Fibroblast of villous mesenchyme (primary cell): Measurements from ENCODE around the gene TAGLN2. TPM values are rescaled to one million over a fixed set of nuclear protein-coding genes. Genes with fewer than 3 reads are reported as not detected.

ENCODE experiments used
- DNase-seq: peaks from one replicate; pipeline ENCODE4 v3.0.0-alpha.2; 2010; ENCODE audit warnings: low read depth
- H3K4me3 ChIP-seq: 2 replicates; pipeline ENCODE4 v1.5.1; 2011; ENCODE audit warnings: low read depth, mild to moderate bottlenecking, low read length
- total RNA-seq: library from RNA; depleted of rRNA; stranded (reverse); fragments of >200 nt; gene quantifications from 2 replicates; pipeline ENCODE4 v1.2.3, GENCODE V29; 2012
- TF ChIP-seq, protein P1 (sequence below): IDR thresholded peaks from 2 replicates; pipeline ENCODE4 v1.5.1; 2012; ENCODE audit warnings: low read depth, mild to moderate bottlenecking, low read length; ENCODE audit not compliant: insufficient read depth

Gene TAGLN2
- total RNA-seq, 1 donor, result 167 TPM

DNA sequence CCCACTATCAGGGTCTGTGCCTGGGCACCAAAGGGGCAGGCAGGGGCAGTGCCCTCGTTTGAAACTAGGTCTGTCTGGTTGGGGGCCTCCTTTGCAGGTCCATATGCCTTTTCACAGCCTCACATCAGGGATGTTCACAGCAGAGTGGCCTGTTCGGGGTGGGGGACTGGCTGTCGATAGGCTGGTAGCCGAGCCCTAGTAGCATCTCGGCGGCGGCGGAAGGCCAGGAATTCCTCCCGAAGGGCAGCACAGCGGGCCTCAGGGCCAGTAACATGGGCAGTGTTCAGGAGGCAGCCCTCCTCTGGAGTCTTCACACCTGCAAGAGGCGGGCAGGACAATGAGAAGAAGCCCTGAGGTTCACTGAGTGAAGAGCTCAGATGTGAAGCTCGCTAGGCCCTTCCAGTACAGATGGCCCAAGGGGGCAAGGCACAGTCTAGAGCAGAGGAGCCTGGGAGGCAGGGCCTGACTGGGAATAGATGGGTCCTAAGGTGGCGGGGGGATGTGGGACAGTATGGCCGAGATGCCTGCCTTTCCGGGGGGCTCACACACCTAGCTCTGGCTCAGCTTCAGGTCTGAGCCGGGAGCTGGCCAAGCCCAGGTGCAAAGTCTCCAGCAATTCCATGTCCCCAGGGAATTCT is 2.0 kb upstream of the TAGLN2 start:
- H3K4me3 ChIP-seq, result no peak overlapping the region
- TF ChIP-seq, protein P1, sequence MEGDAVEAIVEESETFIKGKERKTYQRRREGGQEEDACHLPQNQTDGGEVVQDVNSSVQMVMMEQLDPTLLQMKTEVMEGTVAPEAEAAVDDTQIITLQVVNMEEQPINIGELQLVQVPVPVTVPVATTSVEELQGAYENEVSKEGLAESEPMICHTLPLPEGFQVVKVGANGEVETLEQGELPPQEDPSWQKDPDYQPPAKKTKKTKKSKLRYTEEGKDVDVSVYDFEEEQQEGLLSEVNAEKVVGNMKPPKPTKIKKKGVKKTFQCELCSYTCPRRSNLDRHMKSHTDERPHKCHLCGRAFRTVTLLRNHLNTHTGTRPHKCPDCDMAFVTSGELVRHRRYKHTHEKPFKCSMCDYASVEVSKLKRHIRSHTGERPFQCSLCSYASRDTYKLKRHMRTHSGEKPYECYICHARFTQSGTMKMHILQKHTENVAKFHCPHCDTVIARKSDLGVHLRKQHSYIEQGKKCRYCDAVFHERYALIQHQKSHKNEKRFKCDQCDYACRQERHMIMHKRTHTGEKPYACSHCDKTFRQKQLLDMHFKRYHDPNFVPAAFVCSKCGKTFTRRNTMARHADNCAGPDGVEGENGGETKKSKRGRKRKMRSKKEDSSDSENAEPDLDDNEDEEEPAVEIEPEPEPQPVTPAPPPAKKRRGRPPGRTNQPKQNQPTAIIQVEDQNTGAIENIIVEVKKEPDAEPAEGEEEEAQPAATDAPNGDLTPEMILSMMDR, result no peak
- no peak for DNase-seq

DNA sequence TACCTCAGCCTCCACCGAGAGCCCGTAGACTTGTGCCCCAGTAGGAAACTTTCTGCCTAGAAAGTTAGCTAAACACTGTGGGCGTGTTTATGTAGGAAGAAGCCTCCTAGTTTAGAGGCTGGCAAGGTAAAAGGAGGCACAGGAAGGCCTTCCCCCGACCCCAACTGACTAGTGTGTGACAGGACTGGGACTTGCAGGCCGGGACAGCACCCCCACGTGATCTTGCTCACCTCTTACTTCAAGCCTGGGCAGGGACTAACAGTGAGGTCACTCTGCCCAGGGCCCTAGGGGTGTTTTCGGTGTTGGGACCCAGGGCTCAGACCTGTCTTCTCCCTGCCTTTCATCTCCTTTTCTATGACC is 392 bp upstream of the TAGLN2 start:
- H3K4me3 ChIP-seq, result peak overlapping the region; percentile 90
- no peak for DNase-seq
- TF ChIP-seq, protein P1, result no peak

DNA sequence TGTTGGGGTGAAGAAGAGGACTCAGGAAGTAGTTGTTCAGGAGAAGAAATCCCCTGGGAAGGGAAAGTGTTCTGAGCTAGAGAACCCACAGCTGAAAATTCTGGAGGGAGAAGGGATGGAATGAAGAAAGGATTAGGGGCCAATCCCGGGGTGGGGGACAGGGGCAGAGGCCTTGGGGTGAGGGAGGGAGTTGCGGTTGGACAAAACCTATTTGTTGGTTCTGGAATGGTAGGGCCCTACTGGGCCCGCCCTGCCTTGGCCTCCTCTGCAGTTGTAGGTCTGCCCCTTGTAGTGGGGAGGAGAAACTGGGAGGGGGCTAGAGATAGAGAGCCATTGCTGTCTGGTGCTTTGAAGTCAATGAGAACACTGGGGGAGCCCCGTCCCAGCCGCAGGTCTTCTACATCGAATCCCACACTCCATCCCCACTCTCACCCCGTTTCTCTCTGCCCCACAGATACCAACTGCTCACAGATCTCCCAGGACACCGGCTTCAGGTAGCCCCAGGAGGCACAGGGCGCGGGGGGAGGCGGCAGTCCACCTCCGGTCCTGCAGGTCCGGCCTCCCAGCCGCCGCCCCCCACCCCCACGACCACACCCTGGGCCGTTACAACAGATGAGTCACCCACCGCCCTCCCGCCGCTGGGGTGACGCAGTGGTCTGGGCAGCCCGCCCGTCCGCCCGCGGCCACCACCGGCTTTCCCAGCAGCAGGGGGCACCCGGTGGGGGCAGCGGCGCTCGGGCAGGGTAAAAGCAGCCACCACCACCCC is 1.1 kb downstream of the TAGLN2 start:
- TF ChIP-seq, protein P1, result no peak
- H3K4me3 ChIP-seq, result peak overlapping the region; percentile 90
- peak; percentile 93 for DNase-seq

DNA sequence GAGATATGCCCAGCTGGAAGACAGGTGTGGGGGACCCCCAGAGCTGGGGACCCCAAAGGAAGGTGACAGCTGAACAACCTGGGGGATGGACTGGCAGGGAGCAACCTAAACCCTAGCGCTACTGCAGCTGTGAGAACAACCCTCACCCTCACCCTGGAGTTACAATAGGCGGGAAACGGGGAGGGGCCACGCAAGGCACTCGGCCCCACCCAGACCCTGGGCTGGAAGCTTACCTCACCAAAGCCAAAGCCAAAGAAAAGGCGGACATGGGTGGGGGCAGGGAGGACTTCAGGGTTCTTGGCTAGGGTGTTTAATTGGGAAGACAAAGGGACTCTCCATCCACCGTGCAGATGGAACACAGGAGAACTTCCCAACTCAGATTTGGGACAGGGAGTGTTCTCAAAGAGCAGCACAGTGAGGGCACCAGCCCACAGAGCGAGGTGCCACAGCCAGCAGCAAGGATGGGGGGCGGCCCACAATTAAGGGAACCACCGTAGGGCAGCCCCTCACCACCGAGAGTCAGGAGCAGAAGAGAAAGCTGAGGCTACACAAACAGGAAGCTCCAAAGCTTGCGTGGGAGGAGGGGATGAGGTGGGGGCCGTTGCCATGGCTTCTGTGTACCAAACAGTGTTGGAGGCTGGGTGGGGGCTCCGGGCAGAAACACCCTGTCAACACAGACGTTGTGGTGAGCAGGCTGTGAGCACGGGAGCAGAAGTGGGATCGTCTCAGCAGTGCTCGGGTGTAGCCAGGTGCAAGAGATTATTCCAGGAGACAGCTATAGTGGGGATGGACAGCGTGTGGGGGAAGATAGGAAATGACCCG is 1.9 kb downstream of the TAGLN2 start:
- TF ChIP-seq, protein P1, result no peak
- H3K4me3 ChIP-seq, result peak overlapping the region; percentile 90
- peak; percentile 88 for DNase-seq

DNA sequence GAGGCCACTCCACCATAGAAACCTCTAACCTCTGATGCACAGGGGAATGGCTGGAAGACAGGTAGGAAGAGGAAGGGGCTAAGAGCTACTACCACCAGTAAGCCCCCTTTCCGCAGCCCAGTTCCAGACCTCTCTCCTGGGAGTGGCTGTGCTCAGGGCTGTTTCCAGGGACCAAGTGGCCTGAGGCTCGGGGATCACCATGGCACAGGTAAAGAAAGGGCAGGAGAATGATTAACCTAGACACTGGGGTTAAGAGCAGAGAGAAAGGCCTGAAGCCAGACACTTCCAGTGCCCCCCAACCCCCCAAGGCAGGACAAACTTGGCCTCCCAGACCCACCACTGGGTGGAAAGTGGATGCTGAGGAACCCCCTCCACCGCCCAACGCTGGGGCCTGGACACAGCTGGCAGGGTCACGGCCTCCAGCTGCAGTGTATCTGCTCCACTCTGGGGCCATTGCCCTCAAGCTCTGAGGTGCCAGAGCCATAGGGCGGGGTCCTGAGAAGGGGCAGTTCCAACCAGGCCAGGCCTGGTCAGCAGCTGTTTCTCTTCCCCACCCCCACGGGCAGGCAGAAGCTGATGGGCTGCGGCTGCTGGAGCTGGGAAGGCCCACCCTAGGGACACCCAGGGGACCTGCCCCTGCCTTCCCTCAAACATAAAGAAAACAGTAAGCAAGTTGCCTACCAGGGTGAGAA is 2.6 kb downstream of the TAGLN2 start:
- peak; percentile 92 for DNase-seq
- peak overlapping the region; percentile 90 for H3K4me3 ChIP-seq
- TF ChIP-seq, protein P1, result no peak

DNA sequence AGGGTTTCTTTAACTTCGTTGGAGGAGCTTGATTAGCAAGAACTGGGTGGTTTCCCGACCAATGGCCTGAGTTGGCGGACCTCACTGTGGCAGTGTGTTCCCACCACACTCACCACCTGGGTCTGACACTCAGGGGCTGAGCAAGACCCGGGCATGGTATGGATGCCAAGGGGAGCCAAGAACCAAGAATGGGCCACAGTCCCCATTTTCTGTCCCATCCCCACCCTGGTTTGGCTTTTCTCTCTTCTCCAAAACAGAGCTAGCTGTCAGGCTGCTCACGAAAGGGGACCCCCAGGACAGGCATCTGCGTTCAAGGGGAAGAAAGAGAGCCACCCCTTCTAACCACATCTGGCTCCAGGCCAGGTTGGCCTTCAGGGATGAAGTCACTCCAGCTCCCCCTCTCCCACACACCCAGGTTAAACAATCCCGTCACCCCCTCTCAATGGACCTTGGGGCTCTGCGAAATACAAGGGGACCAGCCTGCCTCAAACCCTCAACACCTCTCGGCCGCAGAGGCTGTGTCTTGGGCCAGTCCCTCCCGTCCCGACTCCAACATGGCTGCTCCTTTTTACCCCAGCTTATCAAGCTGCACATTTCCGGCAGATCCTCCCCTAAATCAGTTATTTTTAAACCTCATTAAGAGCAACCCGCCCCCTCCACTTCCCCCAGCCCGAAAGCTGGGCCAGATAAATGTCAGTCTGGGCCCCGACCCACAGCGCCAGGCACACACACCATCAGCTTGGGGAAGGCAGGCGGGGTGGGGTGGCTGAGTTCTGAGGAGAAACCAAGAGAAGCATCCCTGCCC is 3.4 kb downstream of the TAGLN2 start:
- TF ChIP-seq, protein P1, result no peak
- H3K4me3 ChIP-seq, result peak overlapping the region; percentile 90
- DNase-seq, result peak; percentile 40
